GF-D8 (cell line): ENCODE data around the gene RNPS1.
A peak's percentile ranks its signal among the peaks of the same experiment; 100 is the strongest.

Experiments used
- DNase-seq: peaks from one replicate; lab custom pipeline; 2025; lab: John Stamatoyannopoulos, UW

Gene RNPS1

DNA sequence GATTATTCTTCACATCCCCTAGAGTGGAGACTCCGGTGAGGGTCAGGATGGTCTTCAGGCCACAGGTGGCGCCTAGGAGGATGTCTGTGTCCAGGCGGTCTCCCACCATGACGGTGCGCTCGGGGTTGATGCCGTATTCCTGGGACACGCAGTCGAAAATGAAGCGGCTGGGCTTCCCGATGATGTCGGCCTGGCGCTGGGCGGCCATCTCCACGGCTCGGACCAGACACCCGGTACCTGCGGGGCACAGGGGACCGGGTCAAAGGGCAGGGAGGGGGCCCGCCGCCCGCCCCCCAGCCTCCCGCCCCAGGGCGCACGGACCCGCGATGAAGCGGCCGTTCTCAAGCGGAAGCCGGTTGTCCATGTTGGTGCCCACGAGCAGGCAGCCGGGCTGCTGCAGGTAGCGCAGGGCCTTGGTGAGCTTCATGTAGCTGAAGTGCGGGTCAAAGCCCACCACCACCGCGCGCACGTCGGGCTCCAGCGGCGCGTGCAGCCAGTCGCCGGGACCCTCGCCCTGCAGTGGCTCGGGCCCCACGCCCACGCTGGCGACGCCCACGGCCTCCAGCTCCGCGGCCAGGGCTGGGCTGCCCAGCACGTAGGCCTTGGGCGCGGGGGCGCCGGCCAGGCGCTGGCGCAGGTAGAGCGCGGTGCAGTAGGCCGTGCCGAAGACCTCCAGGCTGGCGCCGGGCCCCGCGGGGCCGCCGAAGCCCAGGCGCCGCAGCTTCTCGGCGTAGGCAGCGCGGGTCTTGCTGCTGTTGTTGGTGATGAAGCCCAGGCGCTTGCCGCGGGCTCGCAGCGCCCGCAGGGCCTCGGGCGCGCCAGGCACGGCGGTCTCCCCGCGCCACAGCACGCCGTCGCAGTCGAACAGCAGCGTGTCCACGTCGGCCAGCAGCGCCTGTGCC, 53.9 kb downstream of the RNPS1 start:
- DNase-seq = no peak

GRCh38 chr16:2212362-2213324, 55.3 kb downstream of the RNPS1 start:
- DNase-seq = peak; percentile 67

DNA sequence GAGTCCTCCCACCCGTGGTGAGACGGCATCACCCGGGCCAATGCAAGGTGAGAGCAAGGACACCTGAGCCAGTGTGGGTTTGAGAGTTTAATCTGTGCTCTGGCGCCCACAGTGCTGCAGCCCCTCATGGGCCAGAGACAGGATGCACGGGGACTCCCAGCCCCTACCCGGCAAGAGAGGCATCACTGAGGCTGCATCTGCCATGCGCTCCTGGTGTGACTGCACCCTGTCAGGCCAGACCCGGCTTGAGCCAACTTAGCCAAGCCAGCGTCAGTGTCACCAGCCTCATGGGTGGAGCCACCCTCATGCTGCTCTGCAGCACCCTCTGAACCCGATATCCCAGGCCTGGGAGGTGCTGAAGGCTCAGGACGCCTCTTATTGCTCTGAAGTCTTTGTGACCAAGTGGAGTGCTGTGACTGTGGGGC, 56.0 kb downstream of the RNPS1 start:
- DNase-seq = no peak

GRCh38 chr16:2210386-2211365, 57.2 kb downstream of the RNPS1 start, which contains the start of gene BRICD5:
Gene BRICD5, minus strand, starts transcription at chr16:2210863. Its CDS starts 30 bp downstream, at chr16:2210833.
- DNase-seq = no peak

- DNase-seq = no peak
These were observed 58.0 kb downstream of the RNPS1 start for GRCh38 chr16:2210009-2210332.

- DNase-seq = no peak
These were observed 58.5 kb downstream of the RNPS1 start for GRCh38 chr16:2209258-2210008.

- no peak for DNase-seq
These were observed 59.2 kb downstream of the RNPS1 start for GRCh38 chr16:2208772-2209171.

GRCh38 chr16:2208308-2208707, 59.6 kb downstream of the RNPS1 start:
- DNase-seq = no peak

DNA sequence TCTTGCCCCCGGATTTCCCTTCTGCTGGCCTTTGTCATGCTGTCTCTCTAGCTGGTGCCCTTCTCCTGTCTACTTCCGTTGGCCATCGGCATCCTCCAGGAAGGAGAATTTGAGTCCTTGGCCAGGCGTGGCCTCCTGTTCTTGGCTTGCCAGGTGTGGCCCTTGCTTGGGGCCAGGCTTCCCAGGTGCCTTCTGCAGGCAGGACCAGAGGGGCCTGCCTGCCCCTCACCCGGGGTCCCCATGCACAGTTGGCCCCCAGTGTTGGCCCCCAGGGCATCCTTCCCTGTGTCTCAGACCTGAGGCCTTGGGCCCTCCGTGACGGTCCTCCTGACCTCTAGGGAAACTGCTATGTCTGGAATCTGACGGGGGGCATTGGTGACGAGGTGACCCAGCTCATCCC, 60.1 kb downstream of the RNPS1 start:
- no peak for DNase-seq

DNA sequence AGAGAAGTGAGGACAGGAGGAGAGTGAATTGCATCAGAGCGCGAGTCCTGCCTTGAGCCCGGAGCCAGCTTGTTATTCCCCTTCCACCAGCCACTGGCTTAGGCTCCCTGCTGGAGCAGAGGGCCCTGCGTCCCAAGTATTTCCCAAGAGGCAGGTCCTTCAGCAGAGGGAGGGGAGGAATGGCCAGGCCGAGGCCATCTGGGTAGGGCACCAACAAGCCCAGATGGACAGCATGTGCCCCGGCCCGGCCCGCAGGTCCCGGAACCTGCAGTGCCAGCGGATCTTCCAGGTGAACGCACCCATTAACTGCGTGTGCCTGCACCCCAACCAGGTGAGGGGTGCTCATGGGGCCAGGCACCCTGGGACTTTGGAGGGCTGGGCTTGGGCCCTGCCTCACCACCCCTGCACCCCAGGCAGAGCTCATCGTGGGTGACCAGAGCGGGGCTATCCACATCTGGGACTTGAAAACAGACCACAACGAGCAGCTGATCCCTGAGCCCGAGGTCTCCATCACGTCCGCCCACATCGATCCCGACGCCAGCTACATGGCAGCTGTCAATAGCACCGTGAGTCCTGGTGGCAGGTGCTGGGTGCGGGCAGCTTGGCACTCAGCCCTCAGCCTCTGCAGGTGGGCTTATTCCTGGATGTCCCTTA, 61.0 kb downstream of the RNPS1 start:
- no peak for DNase-seq

GRCh38 chr16:2206420-2206779, 61.5 kb downstream of the RNPS1 start:
- peak; percentile 9 for DNase-seq

- no peak for DNase-seq
These were observed 62.0 kb downstream of the RNPS1 start for GRCh38 chr16:2205967-2206313.

- DNase-seq = peak; percentile 73
These were observed 62.6 kb downstream of the RNPS1 start, which contains the start of gene MLST8 for GRCh38 chr16:2205104-2205966. Gene MLST8, plus strand, starts transcription at chr16:2205454. Its CDS starts 632 bp downstream, at chr16:2206086.

DNA sequence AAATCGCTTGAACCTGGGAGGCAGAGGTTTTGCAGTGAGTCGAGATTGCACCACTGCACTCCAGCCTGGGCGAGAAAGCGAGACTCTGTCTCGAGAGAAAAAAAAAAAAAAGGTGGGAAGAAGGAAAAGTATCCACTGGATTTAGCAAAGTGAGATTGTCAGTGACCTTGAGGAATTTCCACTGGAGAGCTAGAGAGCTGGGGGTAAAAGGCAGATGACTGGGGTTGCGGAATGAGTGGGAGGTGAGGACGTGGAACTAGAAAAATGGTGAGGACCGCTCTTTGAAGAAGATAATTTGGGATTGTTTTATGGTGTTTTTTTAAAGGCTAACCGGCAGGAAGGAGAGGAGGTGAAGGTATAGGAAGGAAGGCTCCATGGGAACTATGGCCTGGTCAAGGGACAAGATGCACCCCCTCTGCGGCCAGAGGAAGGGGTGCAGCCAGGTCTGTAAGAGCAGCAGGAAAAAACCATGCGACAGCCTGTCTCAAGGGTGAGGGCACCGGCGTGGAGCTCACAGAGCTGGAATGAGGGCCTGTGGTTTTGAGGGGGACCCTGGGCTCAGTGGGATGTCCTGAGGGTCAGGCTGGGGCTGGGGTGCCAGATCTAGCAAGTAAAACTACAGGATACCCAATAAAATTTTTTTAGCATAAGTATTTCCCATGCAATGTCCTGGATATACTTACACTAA, 63.4 kb downstream of the RNPS1 start:
- DNase-seq = peak; percentile 57
